GM19193 (cell line): ENCODE measurements around the gene SOX30.

Experiments
- POLR2A ChIP-seq: IDR thresholded peaks from 4 replicates; pipeline ENCODE4 v1.6.1; 2011; ENCODE audit not compliant: insufficient read depth, insufficient read length; ENCODE audit errors: extremely low read depth

Gene SOX30

GRCh38 chr5:157652377-157652692 is at the start of gene SOX30:
Gene SOX30 (minus strand): TSS chr5:157652438. CDS start chr5:157652078, 360 bp downstream.
- no peak for TF ChIP-seq POLR2A

- no peak for TF ChIP-seq POLR2A
Observed at GRCh38 chr5:157690690-157691433, 38.6 kb upstream of the SOX30 start.

- TF ChIP-seq POLR2A, result no peak
Observed at GRCh38 chr5:157689942-157690689, 37.9 kb upstream of the SOX30 start.

- TF ChIP-seq POLR2A, result no peak
Observed at GRCh38 chr5:157687198-157687554, 34.9 kb upstream of the SOX30 start.

- no peak for TF ChIP-seq POLR2A
Observed at GRCh38 chr5:157682257-157682656, 30.0 kb upstream of the SOX30 start.

GRCh38 chr5:157681048-157681447 is 28.8 kb upstream of the SOX30 start:
- TF ChIP-seq POLR2A, result no peak

GRCh38 chr5:157680239-157680638 is 28.0 kb upstream of the SOX30 start:
- no peak for TF ChIP-seq POLR2A

- TF ChIP-seq POLR2A, result no peak
Observed at GRCh38 chr5:157679801-157680200, 27.6 kb upstream of the SOX30 start.

GRCh38 chr5:157677931-157678330 is 25.7 kb upstream of the SOX30 start:
- no peak for TF ChIP-seq POLR2A

GRCh38 chr5:157672976-157673375 is 20.7 kb upstream of the SOX30 start:
- no peak for TF ChIP-seq POLR2A

- TF ChIP-seq POLR2A, result no peak
Observed at GRCh38 chr5:157671592-157672330, 19.5 kb upstream of the SOX30 start.

GRCh38 chr5:157670662-157671591 is 18.7 kb upstream of the SOX30 start, which contains the start of gene C5orf52:
Gene C5orf52 (plus strand): TSS chr5:157671533. CDS start chr5:157671615, 82 bp downstream.
- no peak for TF ChIP-seq POLR2A

GRCh38 chr5:157669701-157670097 is 17.5 kb upstream of the SOX30 start:
- TF ChIP-seq POLR2A, result no peak

GRCh38 chr5:157668356-157668755 is 16.1 kb upstream of the SOX30 start:
- no peak for TF ChIP-seq POLR2A
